Mesothelial cell of epicardium (in vitro differentiated cells): ENCODE results near the gene WDR18. TPM values are rescaled to one million over a fixed set of nuclear protein-coding genes. Genes with fewer than 3 reads are reported as not detected.
A peak's percentile ranks its signal among the peaks of the same experiment; 100 is the strongest.

Source experiments
- DNase-seq, 2 experiments: peaks; one replicate each; pipeline ENCODE4 v3.0.0; 2021; ENCODE audit warnings: low spot score in 2 of 2; ENCODE audit not compliant: unreplicated experiment in 2 of 2
- H3K27ac Mint-ChIP-seq: 2 replicates; pipeline ENCODE4 v1.8.0; 2021; ENCODE audit warnings: mixed read lengths
- H3K27me3 Mint-ChIP-seq: 2 replicates; pipeline ENCODE4 v1.8.0; 2021; ENCODE audit warnings: low read depth, mixed read lengths
- H3K36me3 Mint-ChIP-seq: 2 replicates; pipeline ENCODE4 v1.8.0; 2021; ENCODE audit warnings: mixed read lengths
- H3K4me1 Mint-ChIP-seq: 2 replicates; pipeline ENCODE4 v1.8.0; 2021; ENCODE audit warnings: mixed read lengths
- H3K4me3 Mint-ChIP-seq: 2 replicates; pipeline ENCODE4 v1.8.0; 2021; ENCODE audit warnings: mild to moderate bottlenecking, moderate library complexity, mixed read lengths
- H3K9me3 Mint-ChIP-seq: 2 replicates; pipeline ENCODE4 v1.8.0; 2021; ENCODE audit warnings: mixed read lengths
- total RNA-seq: library from RNA; stranded (reverse); gene quantifications from 3 replicates; pipeline ENCODE4 v1.2.1, GENCODE V29; 2021
- TF ChIP-seq, protein P1 (sequence below): fragments of 200-600 bp; sonication (generic); IDR thresholded peaks from one replicate; pipeline ENCODE4 v1.5.0; 2021; ENCODE audit warnings: antibody characterized with exemption; ENCODE audit not compliant: unreplicated experiment

WDR18 gene
- total RNA-seq, 1 donor from 2014 or later, result 65.2 TPM

DNA sequence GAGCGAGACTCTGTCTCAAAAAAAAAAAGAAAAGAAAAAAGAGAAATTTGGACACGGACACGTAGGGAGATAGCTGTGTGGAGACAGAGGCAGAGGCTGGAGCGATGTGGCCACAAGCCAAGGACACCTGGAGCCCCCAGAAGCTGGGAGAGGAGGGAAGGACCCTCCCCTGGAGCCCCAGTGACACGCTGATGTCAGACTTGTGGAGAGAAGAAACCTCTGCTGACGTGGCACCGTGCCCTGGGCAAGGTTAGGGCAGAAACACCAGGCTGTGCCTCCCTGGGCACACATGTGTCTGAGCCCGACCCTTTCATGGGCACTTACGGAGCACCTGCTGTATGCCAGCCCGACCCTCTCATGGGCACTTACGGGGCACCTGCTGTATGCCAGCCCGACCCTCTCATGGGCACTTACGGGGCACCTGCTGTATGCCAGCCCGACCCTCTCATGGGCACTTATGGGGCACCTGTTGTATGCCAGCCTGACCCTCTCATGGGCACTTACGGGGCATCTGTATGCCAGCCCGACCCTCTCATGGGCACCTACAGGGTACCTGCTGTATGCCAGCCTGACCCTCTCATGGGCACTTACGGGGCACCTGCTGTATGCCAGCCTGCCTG lies 40.5 kb upstream of the WDR18 start:
- TF ChIP-seq, protein P1, sequence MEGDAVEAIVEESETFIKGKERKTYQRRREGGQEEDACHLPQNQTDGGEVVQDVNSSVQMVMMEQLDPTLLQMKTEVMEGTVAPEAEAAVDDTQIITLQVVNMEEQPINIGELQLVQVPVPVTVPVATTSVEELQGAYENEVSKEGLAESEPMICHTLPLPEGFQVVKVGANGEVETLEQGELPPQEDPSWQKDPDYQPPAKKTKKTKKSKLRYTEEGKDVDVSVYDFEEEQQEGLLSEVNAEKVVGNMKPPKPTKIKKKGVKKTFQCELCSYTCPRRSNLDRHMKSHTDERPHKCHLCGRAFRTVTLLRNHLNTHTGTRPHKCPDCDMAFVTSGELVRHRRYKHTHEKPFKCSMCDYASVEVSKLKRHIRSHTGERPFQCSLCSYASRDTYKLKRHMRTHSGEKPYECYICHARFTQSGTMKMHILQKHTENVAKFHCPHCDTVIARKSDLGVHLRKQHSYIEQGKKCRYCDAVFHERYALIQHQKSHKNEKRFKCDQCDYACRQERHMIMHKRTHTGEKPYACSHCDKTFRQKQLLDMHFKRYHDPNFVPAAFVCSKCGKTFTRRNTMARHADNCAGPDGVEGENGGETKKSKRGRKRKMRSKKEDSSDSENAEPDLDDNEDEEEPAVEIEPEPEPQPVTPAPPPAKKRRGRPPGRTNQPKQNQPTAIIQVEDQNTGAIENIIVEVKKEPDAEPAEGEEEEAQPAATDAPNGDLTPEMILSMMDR, result no peak
- Mint-ChIP-seq H3K36me3 (peaks cover 22% of the 10 kb centered on the region), H3K4me3 (no peak overlapping the region), H3K27me3 (no peaks in the 10 kb centered on the region), H3K4me1 (peaks cover 29% of the 10 kb centered on the region), H3K27ac (peak overlapping the region; percentile 92), H3K9me3 (no peaks in the 10 kb centered on the region)
- no peak for DNase-seq

DNA sequence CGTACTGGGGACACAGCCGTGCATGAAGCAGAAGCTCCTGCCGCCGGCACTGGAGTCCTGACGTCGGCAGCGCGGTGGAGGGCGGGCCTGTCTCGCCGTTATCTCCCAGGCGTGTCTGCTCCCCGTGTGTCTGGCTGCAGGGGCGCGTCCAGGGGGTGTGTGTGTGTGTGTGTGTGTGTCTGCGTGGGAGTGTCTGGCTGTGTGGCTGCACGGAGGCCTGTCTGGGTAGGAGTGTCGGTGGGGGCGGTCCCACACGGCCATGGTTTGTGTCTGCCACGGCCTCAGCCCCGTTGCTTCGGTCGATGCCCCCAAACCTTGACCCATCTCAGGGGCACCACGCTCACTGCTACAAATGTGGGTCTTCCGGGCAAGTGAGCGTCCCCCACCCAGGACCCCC lies 40.0 kb upstream of the WDR18 start:
- TF ChIP-seq, protein P1, result no peak
- peaks cover 28% of the 10 kb centered on the region for H3K4me1 Mint-ChIP-seq

DNA sequence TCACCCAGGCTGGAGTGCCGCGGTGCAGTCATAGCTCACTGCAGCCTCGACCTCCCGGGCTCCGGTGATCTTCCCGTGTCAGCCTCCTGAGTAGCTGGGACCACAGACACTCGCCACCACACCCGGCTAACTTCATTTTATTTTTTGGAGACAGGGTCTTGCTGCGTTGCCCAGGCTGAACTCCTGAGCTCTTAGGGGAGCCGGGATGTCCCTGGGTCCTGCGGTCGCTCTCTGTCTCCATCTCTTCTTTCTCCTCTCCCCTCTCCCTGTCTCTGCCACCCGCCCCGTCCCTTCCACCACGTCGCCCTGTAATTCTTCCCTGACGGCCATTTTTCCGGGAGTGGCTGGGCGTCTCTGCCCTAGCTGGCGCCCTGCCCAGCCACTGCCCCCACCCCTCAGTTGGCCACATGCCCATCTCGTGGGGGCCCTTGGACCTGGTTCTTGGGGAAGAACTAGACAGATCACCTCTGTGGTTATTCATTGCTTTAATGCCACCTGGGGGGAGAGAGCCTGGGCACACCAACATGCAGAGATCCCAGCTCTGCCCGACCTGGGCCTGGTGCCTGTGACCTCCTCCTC lies 39.4 kb upstream of the WDR18 start:
- TF ChIP-seq, protein P1, result no peak
- Mint-ChIP-seq H3K4me1 (peaks cover 23% of the 10 kb centered on the region), H3K9me3 (no peaks in the 10 kb centered on the region), H3K27ac (peak overlapping the region; percentile 92), H3K27me3 (no peaks in the 10 kb centered on the region), H3K4me3 (peak overlapping the region; percentile 6), H3K36me3 (peaks cover 17% of the 10 kb centered on the region)
- no peak for DNase-seq

More for the DNA sequence above, 40.0 kb upstream of the WDR18 start:
- no peak overlapping the region for H3K4me3 Mint-ChIP-seq
- no peaks in the 10 kb centered on the region for H3K27me3 Mint-ChIP-seq
- no peaks in the 10 kb centered on the region for H3K9me3 Mint-ChIP-seq
- DNase-seq, result peak in 1 of 2 experiments; percentile 75
- H3K27ac Mint-ChIP-seq, result peak overlapping the region; percentile 92
- H3K36me3 Mint-ChIP-seq, result peaks cover 22% of the 10 kb centered on the region

DNA sequence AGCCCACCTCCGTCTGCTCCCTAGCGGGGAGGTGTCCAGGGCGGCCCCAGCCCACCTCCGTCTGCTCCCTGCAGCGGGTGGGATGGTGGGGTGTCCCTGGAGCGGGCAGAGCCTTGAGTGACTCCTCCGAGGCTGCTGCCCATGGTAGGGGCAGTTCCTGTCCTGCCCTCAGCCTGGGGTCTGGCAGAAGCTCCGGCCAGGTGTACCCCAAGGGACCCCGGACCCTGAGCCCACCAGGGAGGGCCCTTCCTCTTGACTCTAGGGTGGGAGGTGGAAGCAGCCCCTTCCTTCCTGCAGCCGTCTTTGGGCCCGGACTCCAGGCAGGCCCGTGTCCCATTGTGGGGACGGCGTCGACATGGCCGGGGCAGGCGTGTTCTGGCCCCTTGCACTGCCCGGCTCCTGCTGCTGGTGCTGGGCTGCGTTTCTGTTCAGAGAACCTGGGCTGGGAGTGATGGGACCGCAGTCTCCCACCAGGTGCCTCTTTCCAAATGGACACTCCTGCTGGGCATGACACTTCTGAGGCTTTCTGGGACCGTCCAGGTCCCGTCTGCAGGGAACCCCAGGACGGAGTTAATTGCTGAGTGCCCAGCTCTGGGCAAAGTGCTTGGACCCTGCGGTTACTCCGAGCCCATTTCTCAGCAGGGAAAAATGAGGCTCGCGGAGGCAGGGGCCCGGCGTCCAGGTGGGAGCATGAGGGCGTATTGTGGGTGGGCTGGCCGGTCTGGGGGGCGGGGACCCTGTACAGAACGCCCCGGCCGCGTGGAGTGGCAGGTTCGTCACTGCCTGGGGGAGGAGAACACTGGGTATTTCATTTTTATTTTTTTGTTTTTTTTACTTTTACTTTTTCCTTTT lies 38.5 kb upstream of the WDR18 start:
- Mint-ChIP-seq H3K27me3 (no peaks in the 10 kb centered on the region), H3K4me1 (peaks cover 20% of the 10 kb centered on the region), H3K27ac (peak overlapping the region; percentile 92), H3K36me3 (peaks cover 10% of the 10 kb centered on the region), H3K4me3 (no peak overlapping the region), H3K9me3 (no peaks in the 10 kb centered on the region)
- TF ChIP-seq, protein P1, result no peak
- no peak for DNase-seq

DNA sequence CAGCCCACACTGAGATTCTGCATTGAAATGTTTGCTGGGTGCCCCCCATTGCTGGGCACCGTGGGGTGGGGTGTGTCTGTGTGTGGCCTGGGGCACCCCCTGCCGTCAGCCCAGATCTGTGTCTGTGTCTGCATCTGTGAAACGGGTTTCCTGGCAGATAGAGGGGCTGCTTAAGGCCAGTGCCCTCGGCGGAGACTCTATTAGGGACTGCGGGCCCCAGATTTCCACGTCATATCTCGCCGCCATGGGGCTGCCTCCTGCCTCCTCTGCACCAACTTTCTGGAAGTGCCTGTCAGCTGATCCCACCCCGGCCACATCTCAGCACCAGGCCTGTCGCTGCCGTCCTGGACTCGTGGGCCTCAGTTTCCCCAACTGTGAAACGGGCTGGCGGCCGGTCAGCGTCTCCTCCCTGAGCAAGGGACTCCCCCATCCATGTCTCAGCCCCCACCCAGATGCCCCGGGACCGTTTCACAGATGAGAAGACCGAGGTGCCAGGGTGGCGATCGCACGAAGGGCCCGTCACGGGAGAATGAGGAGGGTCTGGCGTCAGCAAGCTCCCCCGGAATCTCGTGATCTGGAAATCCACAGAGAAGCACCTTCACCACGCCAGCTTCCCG lies 36.9 kb upstream of the WDR18 start:
- TF ChIP-seq, protein P1, result no peak
- H3K4me1 Mint-ChIP-seq, result peaks cover 23% of the 10 kb centered on the region
- no peaks in the 10 kb centered on the region for H3K9me3 Mint-ChIP-seq
- H3K4me3 Mint-ChIP-seq, result no peak overlapping the region
- no peaks in the 10 kb centered on the region for H3K27me3 Mint-ChIP-seq
- DNase-seq, result no peak
- H3K27ac Mint-ChIP-seq, result no peak overlapping the region
- peaks cover 5% of the 10 kb centered on the region for H3K36me3 Mint-ChIP-seq
